Panc1 (cell line): Measurements from ENCODE around the gene IGF2R.

Experiments
- POLR2AphosphoS5 ChIP-seq: IDR thresholded peaks from 2 replicates; pipeline ENCODE4 v1.6.1; 2012; ENCODE audit warnings: mild to moderate bottlenecking, low read depth, low read length, moderate library complexity
- TF ChIP-seq, protein P1 (sequence below): fragments of 450-650 bp; IDR thresholded peaks from 2 replicates; pipeline ENCODE4 v1.5.1; 2017; ENCODE audit warnings: mild to moderate bottlenecking

GRCh38 chr6:160104821-160105517, 136.1 kb downstream of the IGF2R start:
- TF ChIP-seq, protein P1, sequence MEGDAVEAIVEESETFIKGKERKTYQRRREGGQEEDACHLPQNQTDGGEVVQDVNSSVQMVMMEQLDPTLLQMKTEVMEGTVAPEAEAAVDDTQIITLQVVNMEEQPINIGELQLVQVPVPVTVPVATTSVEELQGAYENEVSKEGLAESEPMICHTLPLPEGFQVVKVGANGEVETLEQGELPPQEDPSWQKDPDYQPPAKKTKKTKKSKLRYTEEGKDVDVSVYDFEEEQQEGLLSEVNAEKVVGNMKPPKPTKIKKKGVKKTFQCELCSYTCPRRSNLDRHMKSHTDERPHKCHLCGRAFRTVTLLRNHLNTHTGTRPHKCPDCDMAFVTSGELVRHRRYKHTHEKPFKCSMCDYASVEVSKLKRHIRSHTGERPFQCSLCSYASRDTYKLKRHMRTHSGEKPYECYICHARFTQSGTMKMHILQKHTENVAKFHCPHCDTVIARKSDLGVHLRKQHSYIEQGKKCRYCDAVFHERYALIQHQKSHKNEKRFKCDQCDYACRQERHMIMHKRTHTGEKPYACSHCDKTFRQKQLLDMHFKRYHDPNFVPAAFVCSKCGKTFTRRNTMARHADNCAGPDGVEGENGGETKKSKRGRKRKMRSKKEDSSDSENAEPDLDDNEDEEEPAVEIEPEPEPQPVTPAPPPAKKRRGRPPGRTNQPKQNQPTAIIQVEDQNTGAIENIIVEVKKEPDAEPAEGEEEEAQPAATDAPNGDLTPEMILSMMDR = no peak
- TF ChIP-seq POLR2AphosphoS5 = no peak
